Neural cell (in vitro differentiated cells): ENCODE results near the gene LPGAT1. TPM values are rescaled to one million over a fixed set of nuclear protein-coding genes. Genes with fewer than 3 reads are reported as not detected.

Experiments used
- H2AFZ ChIP-seq: fragments of 200-600, 300-800 bp; sonication (generic), shearing (Covaris generic); 2 replicates; pipeline ENCODE4 v1.6.0; 2014; ENCODE audit warnings: low read depth, mild to moderate bottlenecking, antibody characterized with exemption, low read length, moderate library complexity
- H3F3A ChIP-seq: fragments of 200-600 bp; shearing (Covaris generic); 2 replicates; pipeline ENCODE4 v1.6.1; 2016; ENCODE audit warnings: mild to moderate bottlenecking, moderate library complexity, mixed read lengths, antibody characterized with exemption, low read length; ENCODE audit not compliant: insufficient read depth, poor library complexity, severe bottlenecking
- H3K27ac ChIP-seq: fragments of 200-600, 300-800 bp; sonication (generic), shearing (Covaris generic); 2 replicates; pipeline ENCODE4 v1.5.1; 2014; ENCODE audit warnings: mild to moderate bottlenecking, low read length, moderate library complexity
- H3K27me3 ChIP-seq: fragments of 300-800, 200-600 bp; sonication (generic), shearing (Covaris generic); 2 replicates; pipeline ENCODE4 v1.6.0; 2014; ENCODE audit warnings: mild to moderate bottlenecking, low read depth, low read length, moderate library complexity; ENCODE audit not compliant: insufficient read depth
- H3K36me3 ChIP-seq: fragments of 300-800, 200-600 bp; sonication (generic), shearing (Covaris generic); 2 replicates; pipeline ENCODE4 v1.5.1; 2014; ENCODE audit warnings: mild to moderate bottlenecking, antibody characterized with exemption, low read length, moderate library complexity; ENCODE audit not compliant: insufficient read depth
- H3K4me2 ChIP-seq: fragments of 300-800, 200-600 bp; sonication (generic), shearing (Covaris generic); 2 replicates; pipeline ENCODE4 v1.6.0; 2014; ENCODE audit warnings: mild to moderate bottlenecking, low read length
- H3K4me3 ChIP-seq: fragments of 300-800, 200-600 bp; sonication (generic), shearing (Covaris generic); 2 replicates; pipeline ENCODE4 v1.5.1; 2014; ENCODE audit warnings: mild to moderate bottlenecking, low read length, moderate library complexity
- H3K79me2 ChIP-seq: fragments of 200-600 bp; shearing (Covaris generic); replicated peaks from 2 replicates; pipeline ENCODE4 v1.6.0; 2014; ENCODE audit warnings: mild to moderate bottlenecking, low read length, moderate library complexity; ENCODE audit not compliant: insufficient read depth
- H3K9ac ChIP-seq: fragments of 300-800, 200-600 bp; sonication (generic), shearing (Covaris generic); 2 replicates; pipeline ENCODE4 v1.6.1; 2016; ENCODE audit warnings: mild to moderate bottlenecking, low read length, mixed read lengths
- H3K9me2 ChIP-seq: fragments of 200-600 bp; shearing (Covaris generic); 2 replicates; pipeline ENCODE4 v1.6.1; 2016; ENCODE audit warnings: mild to moderate bottlenecking, low read length, mixed read lengths; ENCODE audit not compliant: insufficient read depth
- H3K9me3 ChIP-seq: fragments of 200-600, 300-800 bp; sonication (generic), shearing (Covaris generic); 2 replicates; pipeline ENCODE4 v1.6.1; 2016; ENCODE audit warnings: mild to moderate bottlenecking, mixed run types, low read length, moderate library complexity, mixed read lengths
- H4K20me1 ChIP-seq: fragments of 200-600 bp; shearing (Covaris generic); 2 replicates; pipeline ENCODE4 v1.6.1; 2016; ENCODE audit warnings: mild to moderate bottlenecking, mixed run types; ENCODE audit not compliant: insufficient read depth
- CTCF ChIP-seq: fragments of 450-650 bp; IDR thresholded peaks from 2 replicates; pipeline ENCODE4 v1.5.1; 2014; ENCODE audit warnings: antibody characterized with exemption, mild to moderate bottlenecking, moderate library complexity; ENCODE audit not compliant: poor library complexity, severe bottlenecking
- EP300 ChIP-seq: fragments of 450-650 bp; conservative IDR thresholded peaks from 2 replicates; pipeline ENCODE4 v1.6.1; 2014; ENCODE audit warnings: antibody characterized with exemption, mild to moderate bottlenecking, moderate library complexity; ENCODE audit not compliant: poor library complexity, severe bottlenecking
- EZH2 ChIP-seq: fragments of 200-600, 300-800 bp; shearing (Covaris generic), sonication (generic); IDR thresholded peaks from 2 replicates; pipeline ENCODE4 v1.6.1; 2014; ENCODE audit warnings: antibody characterized with exemption, low read length, borderline replicate concordance, mild to moderate bottlenecking; ENCODE audit not compliant: insufficient read depth, poor library complexity, severe bottlenecking
- MXI1 ChIP-seq: fragments of 450-650 bp; conservative IDR thresholded peaks from 2 replicates; pipeline ENCODE4 v1.6.1; 2014; ENCODE audit warnings: antibody characterized with exemption, mild to moderate bottlenecking; ENCODE audit not compliant: poor library complexity, severe bottlenecking
- POLR2AphosphoS5 ChIP-seq: IDR thresholded peaks from 2 replicates; pipeline ENCODE4 v1.6.1; 2012
- RAD21 ChIP-seq: fragments of 450-650 bp; conservative IDR thresholded peaks from 2 replicates; pipeline ENCODE4 v1.6.1; 2014; ENCODE audit warnings: antibody characterized with exemption, mild to moderate bottlenecking, moderate library complexity
- REST ChIP-seq: IDR thresholded peaks from 2 replicates; pipeline ENCODE4 v1.6.1; 2012; ENCODE audit warnings: borderline replicate concordance
- SMC3 ChIP-seq: fragments of 450-650 bp; conservative IDR thresholded peaks from 2 replicates; pipeline ENCODE4 v1.6.1; 2014; ENCODE audit warnings: antibody characterized with exemption, mild to moderate bottlenecking, moderate library complexity; ENCODE audit not compliant: poor library complexity
- TAF1 ChIP-seq: IDR thresholded peaks from 2 replicates; pipeline ENCODE4 v1.6.1; 2012; ENCODE audit warnings: low read depth
- polyA plus RNA-seq: library from polyadenylated mRNA; depleted of rRNA; stranded (reverse); fragments of >200 nt; gene quantifications from 2 replicates; pipeline ENCODE4 v1.2.3, GENCODE V29; 2014

LPGAT1 gene
- polyA plus RNA-seq, 1 donor from 2014 or later, result 53.1 TPM

- TF ChIP-seq RAD21 (no peak), CTCF (no peak), TAF1 (no peak), MXI1 (no peak)
These were observed 47.3 kb downstream of the LPGAT1 start for GRCh38 chr1:211783266-211783665.

GRCh38 chr1:211781260-211781659 is 49.3 kb downstream of the LPGAT1 start:
- Histone ChIP-seq H3K9ac (no peak overlapping the region), H2AFZ (no peak overlapping the region), H3K9me2 (no peaks in the 10 kb centered on the region), H3F3A (no peaks in the 10 kb centered on the region), H3K27ac (no peak overlapping the region), H3K36me3 (peaks cover 4% of the 10 kb centered on the region), H3K27me3 (no peaks in the 10 kb centered on the region), H3K4me3 (no peak overlapping the region), H3K79me2 (no peaks in the 10 kb centered on the region), H3K9me3 (no peaks in the 10 kb centered on the region), H4K20me1 (no peaks in the 10 kb centered on the region), H3K4me2 (no peak overlapping the region)
- TF ChIP-seq RAD21 (no peak), SMC3 (no peak), EP300 (no peak), EZH2 (no peak), REST (no peak), TAF1 (no peak), MXI1 (no peak), CTCF (no peak), POLR2AphosphoS5 (no peak)

More at GRCh38 chr1:211783266-211783665, 47.3 kb downstream of the LPGAT1 start:
- no peaks in the 10 kb centered on the region for H3K9me2 ChIP-seq
- H3K9me3 ChIP-seq, result no peaks in the 10 kb centered on the region
- no peaks in the 10 kb centered on the region for H4K20me1 ChIP-seq
- no peak overlapping the region for H3K27ac ChIP-seq
- H3K4me3 ChIP-seq, result no peak overlapping the region
- H3K27me3 ChIP-seq, result no peaks in the 10 kb centered on the region
- no peaks in the 10 kb centered on the region for H3F3A ChIP-seq
- no peak overlapping the region for H3K9ac ChIP-seq
- no peak overlapping the region for H2AFZ ChIP-seq
- no peak overlapping the region for H3K4me2 ChIP-seq
- no peaks in the 10 kb centered on the region for H3K36me3 ChIP-seq
- H3K79me2 ChIP-seq, result no peaks in the 10 kb centered on the region
